ENCODE data around the gene PRDM13. TPM values are rescaled to one million over a fixed set of nuclear protein-coding genes. Genes with fewer than 3 reads are reported as not detected.
A peak's percentile ranks its signal among the peaks of the same experiment; 100 is the strongest.

PRDM13 gene
- not detected in 2 replicates for total RNA-seq

DNA sequence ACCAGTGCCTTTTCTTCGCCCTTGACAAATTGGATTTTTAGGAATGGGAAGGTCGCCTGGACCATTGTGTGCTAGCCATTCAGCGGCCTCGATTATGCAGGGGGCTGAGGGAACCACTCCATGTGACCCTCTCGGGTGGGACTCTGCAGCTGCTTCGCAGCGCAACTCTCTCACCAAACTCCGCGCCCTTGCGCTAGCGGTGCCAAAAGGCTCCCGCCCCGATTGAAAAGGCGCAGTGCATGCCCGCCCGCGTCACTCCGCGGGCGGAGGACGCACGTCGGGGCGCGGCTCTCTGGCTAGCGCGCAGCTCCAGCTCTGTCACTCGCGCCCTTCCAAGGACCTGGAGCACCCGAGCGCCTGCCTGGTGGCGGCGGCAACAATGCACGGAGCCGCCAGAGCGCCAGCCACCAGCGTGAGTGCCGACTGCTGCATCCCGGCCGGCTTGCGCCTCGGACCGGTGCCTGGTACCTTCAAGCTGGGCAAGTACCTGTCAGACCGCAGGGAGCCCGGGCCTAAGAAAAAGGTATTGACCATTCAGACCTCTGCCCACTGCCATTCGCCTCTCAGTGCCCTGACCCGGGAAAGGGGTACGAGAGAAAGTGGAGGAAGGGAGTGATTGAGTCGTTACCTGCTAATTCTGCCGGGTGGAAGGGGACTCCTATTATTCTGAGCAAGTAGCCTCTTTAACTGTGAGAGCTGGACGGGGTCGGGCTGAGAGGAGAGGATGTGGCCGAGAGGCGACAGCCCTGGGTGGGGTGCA is at the start of gene PRDM13:
PRDM13 (plus strand) TSS at position 178 of the 760 bp plus-strand sequence; CDS start at position 380, 202 bp downstream.
- no peak within 1 kb of the TSS for H3K4me3 ChIP-seq (ENCODE audit: low read depth, low read length)
- TF ChIP-seq, protein P1, sequence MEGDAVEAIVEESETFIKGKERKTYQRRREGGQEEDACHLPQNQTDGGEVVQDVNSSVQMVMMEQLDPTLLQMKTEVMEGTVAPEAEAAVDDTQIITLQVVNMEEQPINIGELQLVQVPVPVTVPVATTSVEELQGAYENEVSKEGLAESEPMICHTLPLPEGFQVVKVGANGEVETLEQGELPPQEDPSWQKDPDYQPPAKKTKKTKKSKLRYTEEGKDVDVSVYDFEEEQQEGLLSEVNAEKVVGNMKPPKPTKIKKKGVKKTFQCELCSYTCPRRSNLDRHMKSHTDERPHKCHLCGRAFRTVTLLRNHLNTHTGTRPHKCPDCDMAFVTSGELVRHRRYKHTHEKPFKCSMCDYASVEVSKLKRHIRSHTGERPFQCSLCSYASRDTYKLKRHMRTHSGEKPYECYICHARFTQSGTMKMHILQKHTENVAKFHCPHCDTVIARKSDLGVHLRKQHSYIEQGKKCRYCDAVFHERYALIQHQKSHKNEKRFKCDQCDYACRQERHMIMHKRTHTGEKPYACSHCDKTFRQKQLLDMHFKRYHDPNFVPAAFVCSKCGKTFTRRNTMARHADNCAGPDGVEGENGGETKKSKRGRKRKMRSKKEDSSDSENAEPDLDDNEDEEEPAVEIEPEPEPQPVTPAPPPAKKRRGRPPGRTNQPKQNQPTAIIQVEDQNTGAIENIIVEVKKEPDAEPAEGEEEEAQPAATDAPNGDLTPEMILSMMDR (IDR thresholded peaks at IDR 0.05; ENCODE audit: insufficient read depth, low read depth, low read length): no peak
- DNase-seq (ENCODE audit: low read depth): no peak

DNA sequence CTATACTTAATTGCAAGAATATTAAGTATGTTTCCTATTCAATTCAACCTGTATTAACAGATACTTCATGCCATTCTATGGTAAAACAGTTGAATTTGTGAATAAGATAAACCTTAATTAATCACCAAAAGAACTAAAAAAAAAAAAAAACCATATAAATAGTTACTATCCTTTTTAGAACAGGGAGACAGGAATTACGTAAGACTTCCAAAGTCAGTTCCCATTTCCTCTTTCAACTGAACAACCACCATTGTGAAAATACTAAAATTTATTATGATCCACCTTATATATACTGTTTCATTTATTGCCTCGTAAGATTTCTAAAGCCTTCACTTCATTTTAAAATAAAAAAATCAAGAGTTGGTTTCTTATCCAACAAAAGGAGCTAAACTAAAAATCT is 47.6 kb upstream of the PRDM13 start:
- TF ChIP-seq, protein P1 (IDR thresholded peaks at IDR 0.05; ENCODE audit: insufficient read depth, low read depth, low read length): no peak
- H3K4me3 ChIP-seq (ENCODE audit: low read depth, low read length): no peak overlapping the region
- DNase-seq (ENCODE audit: low read depth): no peak

DNA sequence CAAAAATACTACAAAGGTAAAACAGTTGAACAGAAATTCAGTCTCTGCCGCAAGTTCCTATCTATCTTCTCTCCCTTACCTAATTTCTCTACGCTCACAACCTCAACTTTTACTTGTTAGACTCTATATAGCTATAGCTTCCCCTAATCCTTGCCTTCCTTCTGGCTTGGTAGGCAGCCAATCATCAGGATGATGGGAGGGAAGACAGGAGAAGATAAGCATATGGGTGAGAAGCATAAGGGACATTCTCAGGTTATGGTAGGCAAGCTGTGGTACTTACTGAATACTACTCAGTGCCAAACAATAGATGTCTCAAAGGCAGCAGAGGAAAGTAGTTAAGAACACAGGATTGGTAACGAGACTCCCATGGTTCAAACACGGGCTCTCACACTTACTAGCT is 46.0 kb upstream of the PRDM13 start:
- TF ChIP-seq, protein P1 (IDR thresholded peaks at IDR 0.05; ENCODE audit: insufficient read depth, low read depth, low read length): no peak
- DNase-seq (ENCODE audit: low read depth): no peak
- no peak overlapping the region for H3K4me3 ChIP-seq (ENCODE audit: low read depth, low read length)

GRCh38 chr6:99563056-99563723 is 43.4 kb upstream of the PRDM13 start:
- TF ChIP-seq, protein P1 (IDR thresholded peaks at IDR 0.05; ENCODE audit: insufficient read depth, low read depth, low read length): no peak
- no peak overlapping the region for H3K4me3 ChIP-seq (ENCODE audit: low read depth, low read length)
- DNase-seq (ENCODE audit: low read depth): no peak

DNA sequence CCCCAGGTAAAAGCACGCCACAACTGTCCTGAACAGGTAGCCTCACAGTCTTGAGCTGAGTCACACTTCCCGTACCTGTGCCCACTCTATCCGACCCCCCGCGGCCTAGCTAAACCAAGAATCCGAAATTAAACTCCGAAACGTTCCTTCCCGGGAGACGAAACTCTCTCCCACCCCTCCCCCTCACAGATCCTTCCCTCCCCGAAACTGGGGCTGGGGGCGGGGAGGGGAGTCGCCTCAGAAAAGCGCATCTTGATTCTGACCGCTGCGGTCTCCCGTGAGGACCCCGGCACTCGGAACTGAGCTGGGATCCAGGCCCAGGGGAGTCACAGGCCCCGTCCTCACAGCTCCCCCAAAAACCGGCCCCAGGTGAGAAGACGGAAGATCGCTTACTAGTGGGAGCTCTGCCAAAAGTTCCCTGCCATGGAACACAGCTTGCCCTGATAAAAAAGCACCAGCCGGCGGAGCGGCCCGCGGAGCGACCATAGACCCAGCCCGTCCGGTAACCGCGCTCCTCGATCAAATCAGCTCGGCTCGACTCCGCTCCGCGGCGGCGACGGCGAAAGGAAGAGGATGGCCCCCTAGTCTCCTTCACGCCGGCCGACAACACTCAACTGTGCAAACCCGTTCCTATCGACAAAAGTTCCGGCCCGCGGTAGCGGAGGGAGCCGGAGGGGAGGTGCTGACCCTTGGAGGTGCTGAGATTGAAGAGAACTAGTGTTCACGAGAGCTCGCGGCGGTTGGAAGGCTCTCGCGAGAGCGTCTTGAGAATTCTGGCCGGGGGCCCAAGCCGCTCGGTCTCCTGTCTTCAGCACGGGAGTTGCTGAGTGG is 38.3 kb upstream of the PRDM13 start, which contains the start of gene CCNC:
CCNC (minus strand) TSS at position 558 of the 831 bp plus-strand sequence; CDS start at position 425, 133 bp downstream.
- DNase-seq (ENCODE audit: low read depth): peak; percentile 98
- TF ChIP-seq, protein P1 (IDR thresholded peaks at IDR 0.05; ENCODE audit: insufficient read depth, low read depth, low read length): no peak
- peak within 1 kb of the TSS; percentile 100 for H3K4me3 ChIP-seq (ENCODE audit: low read depth, low read length)

DNA sequence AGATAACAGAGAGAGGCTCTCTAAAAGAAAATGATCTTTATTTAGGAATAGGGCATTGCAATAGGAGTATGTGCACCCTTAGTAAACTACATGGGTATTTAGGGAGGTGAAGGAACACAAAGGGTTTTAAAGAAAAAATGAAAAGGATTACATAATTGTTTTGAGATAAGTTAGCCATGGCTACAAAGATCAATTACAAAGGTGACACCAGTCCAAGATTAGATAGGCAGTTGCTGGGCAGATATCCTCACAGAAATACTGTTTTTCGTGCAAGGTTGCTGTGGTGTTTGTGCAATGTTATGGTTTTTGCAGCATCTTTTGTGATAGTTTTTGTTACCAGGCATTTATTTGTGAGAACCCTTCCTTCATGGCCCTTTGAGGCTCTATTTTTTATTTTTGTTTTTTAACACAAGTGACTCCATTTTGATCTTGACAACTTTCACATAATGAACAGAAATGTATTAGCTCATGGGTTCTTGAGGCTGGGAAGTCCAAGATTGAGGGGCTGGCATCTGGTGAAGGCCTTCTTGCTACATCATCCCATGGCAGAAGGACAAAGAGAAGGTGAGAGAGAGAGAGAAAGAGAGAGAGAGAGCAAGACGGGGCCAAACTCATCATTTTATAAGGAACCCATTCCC is 32.5 kb upstream of the PRDM13 start:
- TF ChIP-seq, protein P1 (IDR thresholded peaks at IDR 0.05; ENCODE audit: insufficient read depth, low read depth, low read length): no peak
- no peak for DNase-seq (ENCODE audit: low read depth)
- H3K4me3 ChIP-seq (ENCODE audit: low read depth, low read length): no peak overlapping the region
